Ovary (tissue), 3 donors: ENCODE data around the gene WDR53.
"Not testable (repeated sequence)": the region's sequence is repeated elsewhere in the genome, so short reads cannot be mapped to it uniquely, and the experiment has no call there.

Experiments
- EP300 ChIP-seq: sonication (generic); formaldehyde crosslinking; IDR thresholded peaks from one replicate; pipeline ENCODE4 v1.6.1; 2017; ENCODE audit warnings: antibody characterized with exemption
- POLR2A ChIP-seq: fragments of 450-650 bp; IDR thresholded peaks from one replicate; pipeline ENCODE4 v1.6.1; 2017; ENCODE audit warnings: antibody characterized with exemption, mild to moderate bottlenecking, moderate library complexity
- TF ChIP-seq, protein P1 (sequence below), 3 donors: fragments of 450-650 bp in 2 of 3; fragments of 200-600 bp in 1 of 3; IDR thresholded peaks; one replicate each; pipeline versions ENCODE4 v1.5.1 to v1.8.0; 2016 to 2022; ENCODE audit warnings: antibody characterized with exemption in 3 of 3, mild to moderate bottlenecking in 1 of 3
- donor health status: DM: no; HTN: no; CAD: no.

DNA sequence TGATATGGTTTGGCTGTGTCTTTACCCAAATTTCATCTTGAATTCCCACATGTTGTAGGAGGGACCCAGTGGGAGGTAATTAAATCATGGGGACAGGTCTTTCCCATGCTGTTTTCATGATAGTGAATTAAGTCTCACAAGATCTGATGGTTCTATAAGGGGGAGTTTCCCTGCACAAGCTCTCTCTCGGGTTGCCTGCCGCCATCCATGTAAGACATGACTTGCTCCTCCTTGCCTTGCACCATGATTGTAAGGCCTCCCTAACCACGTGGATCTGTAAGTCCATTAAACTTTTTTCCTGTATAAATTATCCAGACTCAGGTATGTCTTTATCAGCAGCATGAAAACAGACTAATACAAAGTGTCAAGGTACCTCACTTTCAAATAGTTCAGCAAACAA is 18.2 kb downstream of the WDR53 start:
- TF ChIP-seq, protein P1, sequence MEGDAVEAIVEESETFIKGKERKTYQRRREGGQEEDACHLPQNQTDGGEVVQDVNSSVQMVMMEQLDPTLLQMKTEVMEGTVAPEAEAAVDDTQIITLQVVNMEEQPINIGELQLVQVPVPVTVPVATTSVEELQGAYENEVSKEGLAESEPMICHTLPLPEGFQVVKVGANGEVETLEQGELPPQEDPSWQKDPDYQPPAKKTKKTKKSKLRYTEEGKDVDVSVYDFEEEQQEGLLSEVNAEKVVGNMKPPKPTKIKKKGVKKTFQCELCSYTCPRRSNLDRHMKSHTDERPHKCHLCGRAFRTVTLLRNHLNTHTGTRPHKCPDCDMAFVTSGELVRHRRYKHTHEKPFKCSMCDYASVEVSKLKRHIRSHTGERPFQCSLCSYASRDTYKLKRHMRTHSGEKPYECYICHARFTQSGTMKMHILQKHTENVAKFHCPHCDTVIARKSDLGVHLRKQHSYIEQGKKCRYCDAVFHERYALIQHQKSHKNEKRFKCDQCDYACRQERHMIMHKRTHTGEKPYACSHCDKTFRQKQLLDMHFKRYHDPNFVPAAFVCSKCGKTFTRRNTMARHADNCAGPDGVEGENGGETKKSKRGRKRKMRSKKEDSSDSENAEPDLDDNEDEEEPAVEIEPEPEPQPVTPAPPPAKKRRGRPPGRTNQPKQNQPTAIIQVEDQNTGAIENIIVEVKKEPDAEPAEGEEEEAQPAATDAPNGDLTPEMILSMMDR (IDR thresholded peaks at IDR 0.05): not testable (repeated sequence)
- not testable (repeated sequence) for TF ChIP-seq POLR2A, EP300
